ENCODE measurements around the gene RNF26. TPM values are rescaled to one million over a fixed set of nuclear protein-coding genes. Genes with fewer than 3 reads are reported as not detected.

RNF26 gene
- total and polyA plus RNA-seq, 4 donors: 6.3 to 19.1 (median 11.1) TPM

- DNase-seq (ENCODE audit: low spot score): no peak
- WGBS: 79% methylated on average over 20 of the region's 20 CpGs
- Histone ChIP-seq H3K9ac (ENCODE audit: low read depth in 1 of 2, low read length in 2 of 2) (no peak overlapping the region), H3K4me3 (ENCODE audit: low read depth in 1 of 3, low read length in 3 of 3) (no peak overlapping the region), H3K4me1 (ENCODE audit: control insufficient read depth in 4 of 4, insufficient read depth in 4 of 4, low read length in 3 of 4) (peaks cover 0 to 6% (median under 1%) of the 10 kb centered on the region in 4 donors), H3K27me3 (ENCODE audit: control insufficient read depth in 4 of 4, insufficient read depth in 4 of 4, low read length in 3 of 4) (no peaks in the 10 kb centered on the region), H3K9me3 (ENCODE audit: control insufficient read depth in 4 of 4, low read length in 3 of 4) (no peaks in the 10 kb centered on the region), H3K36me3 (ENCODE audit: control insufficient read depth in 4 of 4, insufficient read depth in 3 of 4, low read depth in 1 of 4, low read length in 3 of 4) (peaks cover 0 to 3% (median 0%) of the 10 kb centered on the region in 4 donors), H3K27ac (ENCODE audit: low read depth in 1 of 2, low read length in 2 of 2) (no peak overlapping the region)
- TF ChIP-seq EGR1 (IDR thresholded peaks at IDR 0.05; ENCODE audit: low read depth in 2 of 2) (no peak), HNF4G (IDR thresholded peaks at IDR 0.05) (no peak), MAX (IDR thresholded peaks at IDR 0.05) (no peak), CTCF (IDR thresholded peaks at IDR 0.05; ENCODE audit: low read depth, low read length, missing input control) (no peak), JUND (IDR thresholded peaks at IDR 0.05) (no peak), NR2F2 (IDR thresholded peaks at IDR 0.05) (no peak), RXRA (IDR thresholded peaks at IDR 0.05) (no peak)
- TF ChIP-seq, protein P1, sequence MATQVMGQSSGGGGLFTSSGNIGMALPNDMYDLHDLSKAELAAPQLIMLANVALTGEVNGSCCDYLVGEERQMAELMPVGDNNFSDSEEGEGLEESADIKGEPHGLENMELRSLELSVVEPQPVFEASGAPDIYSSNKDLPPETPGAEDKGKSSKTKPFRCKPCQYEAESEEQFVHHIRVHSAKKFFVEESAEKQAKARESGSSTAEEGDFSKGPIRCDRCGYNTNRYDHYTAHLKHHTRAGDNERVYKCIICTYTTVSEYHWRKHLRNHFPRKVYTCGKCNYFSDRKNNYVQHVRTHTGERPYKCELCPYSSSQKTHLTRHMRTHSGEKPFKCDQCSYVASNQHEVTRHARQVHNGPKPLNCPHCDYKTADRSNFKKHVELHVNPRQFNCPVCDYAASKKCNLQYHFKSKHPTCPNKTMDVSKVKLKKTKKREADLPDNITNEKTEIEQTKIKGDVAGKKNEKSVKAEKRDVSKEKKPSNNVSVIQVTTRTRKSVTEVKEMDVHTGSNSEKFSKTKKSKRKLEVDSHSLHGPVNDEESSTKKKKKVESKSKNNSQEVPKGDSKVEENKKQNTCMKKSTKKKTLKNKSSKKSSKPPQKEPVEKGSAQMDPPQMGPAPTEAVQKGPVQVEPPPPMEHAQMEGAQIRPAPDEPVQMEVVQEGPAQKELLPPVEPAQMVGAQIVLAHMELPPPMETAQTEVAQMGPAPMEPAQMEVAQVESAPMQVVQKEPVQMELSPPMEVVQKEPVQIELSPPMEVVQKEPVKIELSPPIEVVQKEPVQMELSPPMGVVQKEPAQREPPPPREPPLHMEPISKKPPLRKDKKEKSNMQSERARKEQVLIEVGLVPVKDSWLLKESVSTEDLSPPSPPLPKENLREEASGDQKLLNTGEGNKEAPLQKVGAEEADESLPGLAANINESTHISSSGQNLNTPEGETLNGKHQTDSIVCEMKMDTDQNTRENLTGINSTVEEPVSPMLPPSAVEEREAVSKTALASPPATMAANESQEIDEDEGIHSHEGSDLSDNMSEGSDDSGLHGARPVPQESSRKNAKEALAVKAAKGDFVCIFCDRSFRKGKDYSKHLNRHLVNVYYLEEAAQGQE (IDR thresholded peaks at IDR 0.05): no peak
- TF ChIP-seq, protein P2, sequence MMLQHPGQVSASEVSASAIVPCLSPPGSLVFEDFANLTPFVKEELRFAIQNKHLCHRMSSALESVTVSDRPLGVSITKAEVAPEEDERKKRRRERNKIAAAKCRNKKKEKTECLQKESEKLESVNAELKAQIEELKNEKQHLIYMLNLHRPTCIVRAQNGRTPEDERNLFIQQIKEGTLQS (IDR thresholded peaks at IDR 0.05): no peak
These were observed 23.7 kb upstream of the RNF26 start for GRCh38 chr11:119310682-119311052.

DNA sequence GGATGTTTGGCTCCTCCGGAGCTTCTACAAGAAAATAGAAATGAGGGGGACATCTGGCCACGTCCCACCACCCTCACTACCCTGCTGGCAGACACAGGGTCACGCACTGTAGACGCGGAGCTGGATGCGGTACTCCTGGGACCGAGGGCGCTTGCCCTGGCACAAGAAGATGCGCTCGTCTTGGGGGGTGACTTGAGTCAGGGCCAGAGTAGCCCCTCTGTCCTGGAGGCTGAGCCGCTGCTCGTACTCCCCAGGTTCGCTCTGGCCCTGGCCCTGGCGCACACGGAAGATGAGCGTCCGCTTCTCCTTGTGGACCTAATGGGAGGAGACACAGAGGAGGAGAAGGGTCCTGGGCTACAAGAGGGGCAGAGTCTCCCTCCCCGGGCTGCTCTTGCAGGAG, 19.6 kb upstream of the RNF26 start:
- no peak for DNase-seq (ENCODE audit: low spot score)
- Histone ChIP-seq H3K4me3 (ENCODE audit: low read depth in 1 of 3, low read length in 3 of 3) (no peak overlapping the region), H3K9ac (ENCODE audit: low read depth in 1 of 2, low read length in 2 of 2) (no peak overlapping the region), H3K36me3 (ENCODE audit: control insufficient read depth in 4 of 4, insufficient read depth in 3 of 4, low read depth in 1 of 4, low read length in 3 of 4) (no peaks in the 10 kb centered on the region), H3K27ac (ENCODE audit: low read depth in 1 of 2, low read length in 2 of 2) (no peak overlapping the region), H3K27me3 (ENCODE audit: control insufficient read depth in 4 of 4, insufficient read depth in 4 of 4, low read length in 3 of 4) (peaks cover 0 to 8% (median 2%) of the 10 kb centered on the region in 4 donors), H3K4me1 (ENCODE audit: control insufficient read depth in 4 of 4, insufficient read depth in 4 of 4, low read length in 3 of 4) (peaks cover 8 to 20% (median 13%) of the 10 kb centered on the region in 4 donors), H3K9me3 (ENCODE audit: control insufficient read depth in 4 of 4, low read length in 3 of 4) (no peaks in the 10 kb centered on the region)
- no peak for TF ChIP-seq RXRA (IDR thresholded peaks at IDR 0.05)
- no peak for TF ChIP-seq GABPA (IDR thresholded peaks at IDR 0.05 in 1 of 2, conservative IDR thresholded peaks at IDR 0.05 in 1 of 2)
- no peak for TF ChIP-seq RAD21 (IDR thresholded peaks at IDR 0.05)
- TF ChIP-seq TAF1 (conservative IDR thresholded peaks at IDR 0.05): no peak
- no peak for TF ChIP-seq EGR1 (IDR thresholded peaks at IDR 0.05; ENCODE audit: low read depth in 2 of 2)
- no peak for TF ChIP-seq CTCF (IDR thresholded peaks at IDR 0.05; ENCODE audit: low read depth, low read length, missing input control)
- TF ChIP-seq MAX (IDR thresholded peaks at IDR 0.05): no peak
- no peak for TF ChIP-seq HNF4G (IDR thresholded peaks at IDR 0.05)
- TF ChIP-seq FOXA1 (IDR thresholded peaks at IDR 0.05): no peak
- TF ChIP-seq SP1 (IDR thresholded peaks at IDR 0.05): no peak
- no peak for TF ChIP-seq HNF4A (conservative IDR thresholded peaks at IDR 0.05)
- TF ChIP-seq, protein P1 (IDR thresholded peaks at IDR 0.05): no peak
- no peak for TF ChIP-seq ZBTB33 (IDR thresholded peaks at IDR 0.05)
- TF ChIP-seq NR2F2 (IDR thresholded peaks at IDR 0.05): no peak
- WGBS: 80% methylated on average over 18 of the region's 18 CpGs

Measured in liver (tissue), 9 donors.